Posterior vena cava (tissue), 2 donors: ENCODE results near the gene PKP3. TPM values are rescaled to one million over a fixed set of nuclear protein-coding genes. Genes with fewer than 3 reads are reported as not detected.
"Not testable (repeated sequence)": the region's sequence is repeated elsewhere in the genome, so short reads cannot be mapped to it uniquely, and the experiment has no call there.

Experiments used
- DNase-seq: peaks from one replicate; pipeline ENCODE4 v3.0.0-alpha.2; 2020; ENCODE audit warnings: low spot score
- intact Hi-C, 2 donors: fragments of 100-400 bp; cut with DNase I; formaldehyde crosslinking; loops; one replicate each; pipeline versions ENCODE4 v1.14.1 to v1.14.2; 2022 to 2023
- total RNA-seq, 2 donors: library from RNA; stranded (reverse); fragmentation: NEBNext Ultra II Directional; extraction: Animal tissue kit (Norgen Biotek cat#: 25700); gene quantifications; one replicate each; pipeline ENCODE4 v1.2.1, GENCODE V29; 2021
- donor health status: DM: yes; HTN: yes; CAD: no.
- donor health status: DM: yes; HTN: yes; CAD: no.

The PKP3 gene
- total RNA-seq, 2 donors from 2014 or later = 0.10 TPM; not detected in 1

- intact Hi-C loops = no loop called here
- no peak for DNase-seq
Measured at GRCh38 chr11:416757-417621, 23.0 kb downstream of the PKP3 start.

GRCh38 chr11:417652-418342 is 23.8 kb downstream of the PKP3 start:
- intact Hi-C loops = no loop called here
- DNase-seq = no peak

GRCh38 chr11:418343-419247 is 24.6 kb downstream of the PKP3 start:
- DNase-seq = no peak
- intact Hi-C loops = no loop called here

- intact Hi-C loops = no loop called here
- no peak for DNase-seq
Measured at GRCh38 chr11:419248-420005, 25.4 kb downstream of the PKP3 start.

GRCh38 chr11:420054-420910 is 26.3 kb downstream of the PKP3 start:
- intact Hi-C loops = no loop called here
- no peak for DNase-seq

GRCh38 chr11:420911-421321 is 26.9 kb downstream of the PKP3 start:
- intact Hi-C loops = no loop called here
- no peak for DNase-seq

GRCh38 chr11:422249-422656 is 28.2 kb downstream of the PKP3 start:
- no peak for DNase-seq
- intact Hi-C loops = no loop called here

- no peak for DNase-seq
- intact Hi-C loops = no loop called here
Measured at GRCh38 chr11:424232-424631, 30.2 kb downstream of the PKP3 start.

GRCh38 chr11:424766-425165 is 30.8 kb downstream of the PKP3 start:
- intact Hi-C loops, DNase-seq: not testable (repeated sequence)

- intact Hi-C loops = no loop called here
- no peak for DNase-seq
Measured at GRCh38 chr11:425301-425700, 31.3 kb downstream of the PKP3 start.

- intact Hi-C loops = no loop called here
- DNase-seq = no peak
Measured at GRCh38 chr11:426851-427250, 32.8 kb downstream of the PKP3 start.

GRCh38 chr11:428295-428694 is 34.3 kb downstream of the PKP3 start:
- intact Hi-C loops = no loop called here
- no peak for DNase-seq

GRCh38 chr11:429391-429790 is 35.4 kb downstream of the PKP3 start:
- DNase-seq = no peak
- intact Hi-C loops = no loop called here

- intact Hi-C loops = no loop called here
- DNase-seq = no peak
Measured at GRCh38 chr11:429931-430456, 36.0 kb downstream of the PKP3 start.

GRCh38 chr11:431921-432320 is 37.9 kb downstream of the PKP3 start:
- intact Hi-C loops = no loop called here
- DNase-seq = no peak

GRCh38 chr11:432501-433100 is 38.6 kb downstream of the PKP3 start:
- intact Hi-C loops = no loop called here
- no peak for DNase-seq

GRCh38 chr11:433111-433510 is 39.1 kb downstream of the PKP3 start:
- no peak for DNase-seq
- intact Hi-C loops = no loop called here

- intact Hi-C loops = no loop called here
- DNase-seq = no peak
Measured at GRCh38 chr11:433641-434040, 39.6 kb downstream of the PKP3 start.
